Activated naive CD8-positive, alpha-beta T cell (primary cell): Measurements from ENCODE around the gene ALDH1B1.

Source experiments
- H3K27ac Mint-ChIP-seq: one replicate; pipeline ENCODE4 v1.8.0; 2021; ENCODE audit warnings: mixed read lengths
- H3K27me3 Mint-ChIP-seq: one replicate; pipeline ENCODE4 v1.8.0; 2021; ENCODE audit warnings: mixed read lengths
- H3K36me3 Mint-ChIP-seq: one replicate; pipeline ENCODE4 v1.8.0; 2021; ENCODE audit warnings: mixed read lengths
- H3K4me1 Mint-ChIP-seq: one replicate; pipeline ENCODE4 v1.8.0; 2021; ENCODE audit warnings: low read depth, mixed read lengths
- H3K4me3 Mint-ChIP-seq: one replicate; pipeline ENCODE4 v1.8.0; 2021; ENCODE audit warnings: mild to moderate bottlenecking, mixed read lengths
- H3K9me3 Mint-ChIP-seq: one replicate; pipeline ENCODE4 v1.8.0; 2021; ENCODE audit warnings: low read depth, mixed read lengths

ALDH1B1 gene

DNA sequence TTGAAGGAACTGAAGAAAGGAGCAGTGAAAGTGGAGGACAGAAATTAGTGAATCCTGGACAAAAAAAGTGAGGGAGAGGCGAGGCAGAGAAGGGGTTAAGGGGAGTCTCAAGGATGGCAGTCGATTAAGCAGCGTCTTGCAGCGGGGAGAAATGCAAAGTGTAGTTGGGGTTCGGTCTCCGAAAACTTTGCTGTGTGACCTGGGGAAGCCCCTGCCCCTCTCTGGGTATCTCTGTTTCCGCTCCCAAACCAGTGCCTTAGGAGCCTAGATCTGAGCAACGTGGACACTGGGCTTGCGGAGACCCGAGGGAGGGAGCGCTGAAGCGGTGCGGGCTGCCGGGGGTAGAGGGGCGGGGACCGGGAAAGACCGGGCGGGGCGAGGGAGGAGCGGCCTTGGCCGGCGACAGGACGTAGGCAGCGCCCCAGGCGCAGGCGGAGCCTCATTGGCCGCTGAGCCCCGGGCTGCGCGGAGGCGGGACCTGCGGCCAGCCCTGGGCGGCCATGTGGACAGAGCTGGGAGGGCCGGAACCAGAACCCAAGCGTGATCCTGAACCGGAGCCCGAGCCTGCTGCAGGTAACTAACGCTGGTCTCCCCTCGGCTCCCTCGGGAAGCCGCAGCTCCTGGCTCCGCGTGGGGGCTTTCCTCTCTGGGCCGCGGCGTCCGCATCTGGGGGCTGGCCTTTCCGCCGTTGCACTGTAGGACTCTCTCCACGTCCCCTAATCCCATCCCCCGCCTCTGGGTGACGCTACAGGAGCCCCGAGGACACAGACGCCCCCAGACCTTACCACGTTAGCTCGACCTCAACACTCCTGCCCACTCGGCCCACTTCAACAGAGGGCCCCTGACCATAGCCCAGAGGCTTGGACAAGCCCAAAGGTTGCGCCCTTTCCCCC lies at the start of gene ALDH1B1:
Gene ALDH1B1 (plus strand): TSS at position 468 of the 893 bp plus-strand sequence. CDS start 3,047 bp downstream, outside the sequence.
- Mint-ChIP-seq H3K27ac (peak within 1 kb of the TSS; percentile 85), H3K27me3 (peaks cover 2% of the 10 kb centered on the region), H3K4me1 (peaks cover 13% of the 10 kb centered on the region), H3K4me3 (peak within 1 kb of the TSS; percentile 94), H3K36me3 (peaks cover 10% of the 10 kb centered on the region), H3K9me3 (no peaks in the 10 kb centered on the region)

DNA sequence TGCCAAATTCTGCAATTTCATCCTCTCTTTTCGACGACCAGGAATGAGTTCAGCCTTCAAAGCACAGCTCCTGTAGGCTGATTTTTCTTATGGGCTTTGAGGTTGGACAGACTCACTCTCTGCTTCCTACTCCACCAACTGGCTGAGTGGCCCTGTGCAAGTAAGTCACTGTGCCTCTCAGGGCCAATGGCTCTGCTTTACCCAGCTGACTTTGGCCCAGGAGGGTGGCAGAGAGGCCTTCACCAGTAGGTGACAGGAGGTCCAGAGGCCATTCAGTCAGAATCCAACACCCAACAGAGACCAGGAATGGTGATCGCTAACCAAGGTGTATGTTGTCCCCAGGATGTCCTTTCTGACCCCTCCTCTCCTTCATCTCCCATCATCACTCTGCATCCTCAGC lies 49.5 kb upstream of the ALDH1B1 start:
- Mint-ChIP-seq H3K4me1 (no peaks in the 10 kb centered on the region), H3K27ac (no peak overlapping the region), H3K9me3 (no peaks in the 10 kb centered on the region), H3K27me3 (peaks cover 13% of the 10 kb centered on the region), H3K4me3 (no peak overlapping the region), H3K36me3 (peaks cover 3% of the 10 kb centered on the region)

DNA sequence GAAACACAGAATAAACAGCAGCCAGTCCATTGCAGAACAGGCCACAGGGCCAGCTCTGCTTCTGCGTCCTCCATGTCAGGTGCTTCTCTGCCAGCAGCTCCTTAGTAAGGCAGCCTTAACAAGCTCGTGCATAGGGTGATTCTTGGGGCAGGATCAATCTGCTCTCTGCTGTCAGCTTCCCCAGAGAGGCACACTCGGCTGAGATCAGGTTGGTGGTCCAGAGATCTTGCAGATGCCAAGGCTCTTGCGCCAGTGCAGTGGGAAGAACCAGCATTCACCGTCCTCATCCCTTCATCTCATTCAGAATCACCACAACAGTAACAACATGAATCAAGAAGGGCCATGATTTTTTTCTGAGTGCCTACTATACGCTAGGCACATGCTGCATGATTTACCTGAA lies 49.0 kb upstream of the ALDH1B1 start:
- Mint-ChIP-seq H3K36me3 (peaks cover 3% of the 10 kb centered on the region), H3K9me3 (no peaks in the 10 kb centered on the region), H3K27me3 (peaks cover 13% of the 10 kb centered on the region), H3K4me1 (no peaks in the 10 kb centered on the region), H3K27ac (no peak overlapping the region), H3K4me3 (no peak overlapping the region)

DNA sequence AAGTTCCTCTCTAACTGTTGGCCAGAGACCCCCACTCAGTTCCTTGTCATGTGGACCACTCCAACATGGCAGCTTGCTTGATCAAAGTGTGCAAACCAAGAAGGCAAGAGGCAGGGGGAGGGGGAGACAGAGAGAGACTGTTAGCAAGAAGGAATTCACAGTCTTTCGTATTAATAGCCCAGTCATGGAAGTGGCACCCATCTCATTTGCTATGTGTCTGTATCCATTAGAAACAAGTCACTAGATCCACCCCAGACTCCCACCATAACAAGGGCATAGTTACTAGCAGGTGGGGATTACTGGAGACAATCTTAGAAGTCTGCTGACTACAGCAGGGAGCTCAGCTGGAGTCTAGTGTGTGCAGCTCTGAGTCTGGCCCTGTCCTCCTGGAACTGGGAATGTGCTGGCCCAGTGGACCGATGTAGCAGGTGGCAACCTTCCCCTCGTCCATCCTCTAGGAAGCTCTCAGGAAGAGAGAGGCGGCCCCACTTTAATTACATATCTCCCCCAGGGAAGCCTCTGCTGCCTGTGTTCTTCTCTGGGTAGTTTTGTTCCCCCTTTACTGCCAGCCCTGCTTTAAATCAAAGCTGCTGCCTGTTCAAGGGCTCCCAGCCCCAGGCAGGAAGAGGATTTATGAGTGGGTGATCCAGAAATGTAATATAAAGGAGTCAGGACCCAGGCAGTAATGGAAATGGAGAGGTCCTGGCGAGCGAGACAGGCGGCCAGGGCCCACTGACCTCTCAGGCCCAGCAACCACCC lies 47.8 kb upstream of the ALDH1B1 start:
- H3K9me3 Mint-ChIP-seq: no peaks in the 10 kb centered on the region
- H3K36me3 Mint-ChIP-seq: peaks cover 3% of the 10 kb centered on the region
- no peaks in the 10 kb centered on the region for H3K4me1 Mint-ChIP-seq
- H3K27me3 Mint-ChIP-seq: peaks cover 13% of the 10 kb centered on the region
- no peak overlapping the region for H3K27ac Mint-ChIP-seq
- H3K4me3 Mint-ChIP-seq: no peak overlapping the region

DNA sequence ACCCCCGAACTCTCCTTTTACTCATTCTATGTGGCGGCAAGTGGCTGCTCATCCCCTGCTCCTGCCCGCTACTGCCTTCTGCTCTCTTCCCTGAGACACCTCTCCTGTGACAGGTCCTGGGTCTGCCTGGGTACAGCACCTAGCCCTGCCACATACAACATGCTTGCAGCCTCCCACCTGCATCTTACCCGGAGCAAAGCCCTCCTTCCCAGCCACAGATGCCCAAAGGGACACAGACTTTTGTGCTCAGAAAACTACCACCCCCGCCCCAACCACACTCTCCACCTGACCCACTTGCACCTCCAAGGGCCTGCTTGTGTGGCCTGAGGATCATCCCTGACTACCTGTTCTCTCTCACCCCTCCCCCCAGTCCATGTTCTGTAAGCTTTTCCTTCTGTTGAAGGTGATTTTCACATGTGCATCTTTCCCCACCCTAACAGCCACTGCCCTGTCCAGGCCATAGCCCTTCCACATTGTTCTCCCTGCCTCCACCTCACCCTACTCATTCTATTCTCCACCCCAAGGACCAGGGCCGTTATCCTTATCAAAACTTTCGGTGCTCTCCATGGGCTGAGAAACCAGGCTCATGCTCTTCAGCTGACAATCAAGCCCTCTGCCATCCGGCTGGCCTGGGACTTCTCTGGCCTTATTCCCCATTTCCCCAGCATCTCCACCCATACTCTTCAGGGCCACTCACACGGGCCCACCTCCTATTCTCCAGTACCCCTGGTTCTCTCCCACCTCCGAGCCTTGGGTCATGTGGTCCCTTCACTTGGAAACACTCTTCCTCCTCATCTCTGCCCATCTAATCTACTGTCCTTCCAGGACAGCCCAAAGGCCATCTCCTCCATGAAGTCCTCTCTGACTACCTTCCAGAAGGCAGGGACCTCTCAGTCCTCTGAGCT lies 46.4 kb upstream of the ALDH1B1 start:
- H3K36me3 Mint-ChIP-seq: no peaks in the 10 kb centered on the region
- no peak overlapping the region for H3K4me3 Mint-ChIP-seq
- H3K4me1 Mint-ChIP-seq: no peaks in the 10 kb centered on the region
- H3K9me3 Mint-ChIP-seq: no peaks in the 10 kb centered on the region
- peak overlapping the region; percentile 8 for H3K27ac Mint-ChIP-seq
- H3K27me3 Mint-ChIP-seq: peaks cover 7% of the 10 kb centered on the region

DNA sequence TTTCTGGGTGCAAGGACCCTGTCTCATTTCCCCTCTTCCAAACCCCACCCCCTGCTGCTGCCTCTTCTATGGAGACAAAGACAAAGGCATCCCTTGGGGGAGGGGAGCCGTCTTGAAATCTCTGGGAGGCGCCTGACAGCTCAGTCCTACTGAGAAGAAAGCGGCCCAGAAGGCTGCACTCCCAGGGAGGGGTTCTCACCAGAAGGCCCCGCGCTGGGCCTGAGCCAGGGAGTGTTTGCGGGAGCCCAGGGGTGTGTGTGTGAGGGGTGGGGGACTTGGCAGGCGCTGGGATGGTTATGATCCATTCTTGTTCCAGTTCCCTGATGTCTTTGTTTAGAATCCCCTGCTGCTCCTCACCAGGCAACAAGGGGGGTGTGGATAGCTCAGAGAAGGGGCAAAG lies 45.7 kb upstream of the ALDH1B1 start:
- Mint-ChIP-seq H3K27me3 (peaks cover 7% of the 10 kb centered on the region), H3K36me3 (no peaks in the 10 kb centered on the region), H3K4me1 (no peaks in the 10 kb centered on the region), H3K27ac (no peak overlapping the region), H3K9me3 (no peaks in the 10 kb centered on the region), H3K4me3 (no peak overlapping the region)

DNA sequence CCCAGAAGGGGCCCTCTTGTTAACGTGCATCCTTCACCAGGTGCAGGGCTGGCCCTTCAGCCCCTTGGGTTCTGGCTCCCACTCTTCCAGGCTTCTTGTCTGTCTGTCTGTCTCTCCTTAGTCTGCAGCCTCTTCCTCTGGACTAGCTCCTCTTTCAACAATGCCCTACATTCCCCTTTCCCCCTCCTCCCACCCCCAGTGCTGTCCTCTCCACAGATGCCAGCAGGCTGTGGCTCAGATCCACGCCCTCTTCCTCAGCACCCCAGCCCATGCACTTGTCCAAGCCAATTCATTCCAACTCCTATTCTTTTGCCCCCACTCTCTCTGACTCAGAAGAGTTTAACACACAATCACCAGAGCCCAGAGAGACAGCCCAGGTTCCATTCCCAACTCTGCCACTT lies 45.2 kb upstream of the ALDH1B1 start:
- peaks cover 5% of the 10 kb centered on the region for H3K27me3 Mint-ChIP-seq
- no peaks in the 10 kb centered on the region for H3K4me1 Mint-ChIP-seq
- H3K9me3 Mint-ChIP-seq: no peaks in the 10 kb centered on the region

DNA sequence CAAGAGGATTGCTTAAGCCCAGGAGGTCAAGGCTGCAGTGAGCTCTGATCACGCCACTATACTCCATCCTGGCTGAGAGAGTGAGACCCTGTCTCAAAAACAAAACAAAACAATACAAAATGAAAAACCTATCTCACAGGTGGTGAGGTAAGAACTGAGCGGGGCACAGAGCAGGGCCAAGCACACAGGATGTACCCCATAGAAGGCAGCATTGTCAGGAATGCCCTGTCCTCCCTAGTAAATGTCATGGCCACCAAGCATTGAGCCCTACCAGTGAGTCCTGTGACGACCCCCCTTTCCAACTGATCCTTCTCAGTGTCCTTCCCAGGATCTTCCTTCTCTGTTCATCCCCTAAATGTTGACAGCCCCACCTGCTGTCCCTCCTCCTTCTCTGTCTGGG lies 44.6 kb upstream of the ALDH1B1 start:
- no peak overlapping the region for H3K27ac Mint-ChIP-seq
- H3K4me3 Mint-ChIP-seq: no peak overlapping the region
- no peaks in the 10 kb centered on the region for H3K36me3 Mint-ChIP-seq
- H3K9me3 Mint-ChIP-seq: no peaks in the 10 kb centered on the region
- H3K27me3 Mint-ChIP-seq: peaks cover 5% of the 10 kb centered on the region
- no peaks in the 10 kb centered on the region for H3K4me1 Mint-ChIP-seq

More for the DNA sequence above, 45.2 kb upstream of the ALDH1B1 start:
- Mint-ChIP-seq H3K36me3 (no peaks in the 10 kb centered on the region), H3K4me3 (no peak overlapping the region), H3K27ac (no peak overlapping the region)

DNA sequence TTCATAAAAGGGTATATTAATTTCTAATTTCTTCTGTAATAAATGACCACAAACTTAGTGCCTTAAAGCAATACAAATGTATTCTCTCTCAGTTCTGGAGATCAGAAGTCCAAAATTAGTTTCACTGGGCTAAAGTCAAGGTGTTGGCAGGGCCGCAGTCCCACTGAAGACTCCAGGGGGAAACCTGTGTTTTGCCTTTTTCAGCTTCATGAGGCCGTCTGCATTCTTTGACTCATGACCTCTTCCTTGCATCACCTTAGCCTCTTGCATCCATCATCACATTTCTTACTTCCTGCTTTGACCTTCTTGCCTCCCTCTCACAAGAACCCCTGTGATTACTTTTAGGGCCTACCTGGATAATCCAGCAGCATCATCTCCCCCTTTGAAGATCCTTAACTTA lies 42.0 kb upstream of the ALDH1B1 start:
- no peaks in the 10 kb centered on the region for H3K36me3 Mint-ChIP-seq

DNA sequence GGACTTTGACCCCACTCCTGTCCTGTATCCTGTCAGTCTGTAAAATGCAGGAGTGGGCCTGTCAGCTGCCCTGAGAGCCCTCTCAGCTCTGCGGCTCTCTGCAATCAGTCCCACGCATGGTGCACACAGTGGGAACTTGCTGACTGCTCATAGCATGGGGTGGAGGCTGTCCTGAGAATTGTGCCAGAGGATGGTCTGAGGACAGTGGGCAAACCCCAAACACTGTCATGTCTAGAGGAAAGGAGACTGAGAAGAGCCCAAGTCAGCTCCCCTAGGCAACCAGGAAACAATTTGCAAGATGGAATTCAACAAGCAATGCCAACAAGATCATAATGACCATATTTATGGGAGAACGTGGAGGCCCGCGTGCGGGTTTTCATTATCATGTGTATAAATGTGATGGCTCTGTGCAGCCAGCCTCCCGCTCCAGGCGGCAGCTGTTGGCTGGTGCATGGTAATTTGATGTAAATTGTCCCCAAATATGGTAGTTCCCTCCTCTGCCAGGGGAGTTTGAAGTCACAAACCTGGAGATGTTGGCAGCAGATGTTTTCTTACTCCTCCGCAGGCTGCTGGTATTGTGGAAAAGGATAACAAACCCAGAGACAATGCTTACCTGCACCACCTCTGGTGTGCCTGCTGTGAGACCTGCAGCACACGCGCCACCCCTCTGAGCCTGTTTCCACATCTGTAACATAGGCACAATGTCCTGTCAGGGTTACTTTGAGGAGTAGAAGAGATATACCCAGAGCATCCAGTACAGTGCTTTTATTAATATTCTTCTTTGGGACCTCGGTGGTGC lies 39.8 kb upstream of the ALDH1B1 start:
- H3K27me3 Mint-ChIP-seq: no peaks in the 10 kb centered on the region
- H3K4me1 Mint-ChIP-seq: no peaks in the 10 kb centered on the region
- no peaks in the 10 kb centered on the region for H3K9me3 Mint-ChIP-seq
- no peak overlapping the region for H3K27ac Mint-ChIP-seq
- H3K4me3 Mint-ChIP-seq: no peak overlapping the region
- no peaks in the 10 kb centered on the region for H3K36me3 Mint-ChIP-seq

More for the DNA sequence above, 42.0 kb upstream of the ALDH1B1 start:
- H3K4me3 Mint-ChIP-seq: no peak overlapping the region
- H3K27me3 Mint-ChIP-seq: peaks cover 5% of the 10 kb centered on the region
- H3K9me3 Mint-ChIP-seq: no peaks in the 10 kb centered on the region
- H3K27ac Mint-ChIP-seq: no peak overlapping the region
- no peaks in the 10 kb centered on the region for H3K4me1 Mint-ChIP-seq

DNA sequence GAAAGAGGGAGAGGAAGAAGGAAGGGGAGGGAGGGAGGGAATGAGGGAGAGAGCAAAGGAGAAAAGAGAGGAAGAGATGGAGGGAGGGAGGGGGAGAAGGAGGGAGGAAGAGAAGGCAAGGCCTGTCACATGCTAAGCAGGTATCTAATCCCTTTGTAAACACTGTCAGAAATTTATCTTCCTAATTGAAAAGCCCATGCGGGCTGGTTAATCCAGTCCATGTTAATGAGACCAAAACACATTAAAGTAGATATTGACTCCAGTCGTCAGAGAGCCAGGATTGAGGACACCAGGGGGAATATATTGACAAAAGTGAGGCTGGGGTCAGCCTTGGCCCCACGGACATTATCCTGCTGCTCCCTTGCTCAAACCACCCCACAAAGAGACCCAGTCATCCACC lies 37.4 kb upstream of the ALDH1B1 start:
- Mint-ChIP-seq H3K4me3 (no peak overlapping the region), H3K27ac (no peak overlapping the region), H3K4me1 (no peaks in the 10 kb centered on the region), H3K9me3 (no peaks in the 10 kb centered on the region), H3K27me3 (no peaks in the 10 kb centered on the region), H3K36me3 (no peaks in the 10 kb centered on the region)

DNA sequence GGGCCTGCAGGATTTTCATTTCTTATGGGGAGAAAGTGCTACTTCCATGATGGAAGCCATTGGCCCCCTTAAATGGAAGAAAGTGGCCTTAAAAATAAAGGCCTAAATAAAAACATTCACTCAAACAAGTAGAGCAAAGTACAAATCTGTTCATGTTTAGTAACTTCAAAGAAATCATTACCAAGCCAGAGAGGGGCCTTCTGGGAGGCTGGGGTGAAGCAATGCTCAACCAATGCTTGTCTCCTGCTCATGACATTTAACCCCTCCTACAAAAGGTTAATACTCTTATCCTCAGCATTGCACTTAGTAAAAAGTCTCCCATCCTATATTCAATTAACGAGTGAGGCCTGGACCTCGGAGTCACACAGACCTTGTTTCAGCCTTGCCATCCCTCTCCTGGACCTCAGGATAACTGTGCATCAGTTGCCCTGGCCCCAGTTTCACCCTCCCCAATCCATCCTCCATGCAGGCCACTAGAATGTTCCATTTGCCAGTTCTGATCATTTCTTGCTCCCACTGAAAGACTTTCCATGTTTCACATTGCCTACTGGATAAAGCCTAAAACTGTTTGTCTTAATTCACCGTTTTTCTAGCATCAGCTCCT lies 36.9 kb upstream of the ALDH1B1 start:
- no peaks in the 10 kb centered on the region for H3K9me3 Mint-ChIP-seq
- no peak overlapping the region for H3K27ac Mint-ChIP-seq
- H3K27me3 Mint-ChIP-seq: no peaks in the 10 kb centered on the region
- no peaks in the 10 kb centered on the region for H3K4me1 Mint-ChIP-seq
- H3K4me3 Mint-ChIP-seq: no peak overlapping the region
- no peaks in the 10 kb centered on the region for H3K36me3 Mint-ChIP-seq

DNA sequence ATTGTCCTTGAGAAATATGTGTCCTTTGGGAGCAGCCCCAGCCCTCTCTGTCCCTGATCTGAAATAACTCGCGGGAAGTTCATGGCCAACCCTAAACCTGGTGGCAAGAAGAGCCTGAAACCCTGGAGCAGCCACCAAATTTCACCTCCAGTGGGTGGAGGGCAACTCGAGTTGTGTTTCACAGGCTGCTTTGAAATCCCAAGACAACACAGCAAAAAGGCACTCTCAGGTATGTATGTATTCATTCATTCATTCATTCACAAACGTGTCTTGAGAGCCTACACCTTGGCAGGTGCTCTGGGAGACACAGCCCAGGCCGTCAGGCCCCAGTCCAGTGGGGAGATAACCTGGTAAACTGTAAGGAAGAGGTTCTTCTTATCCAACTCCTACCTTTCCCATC lies 35.7 kb upstream of the ALDH1B1 start:
- H3K27ac Mint-ChIP-seq: no peak overlapping the region
- no peaks in the 10 kb centered on the region for H3K9me3 Mint-ChIP-seq
- H3K4me3 Mint-ChIP-seq: no peak overlapping the region
- H3K27me3 Mint-ChIP-seq: no peaks in the 10 kb centered on the region
- H3K4me1 Mint-ChIP-seq: no peaks in the 10 kb centered on the region
- H3K36me3 Mint-ChIP-seq: no peaks in the 10 kb centered on the region
